Ovary (tissue), 3 donors: ENCODE data around the gene GLB1L2.

ENCODE experiments used
- EP300 ChIP-seq: sonication (generic); formaldehyde crosslinking; IDR thresholded peaks from one replicate; pipeline ENCODE4 v1.6.1; 2017; ENCODE audit warnings: antibody characterized with exemption
- POLR2A ChIP-seq: fragments of 450-650 bp; IDR thresholded peaks from one replicate; pipeline ENCODE4 v1.6.1; 2017; ENCODE audit warnings: antibody characterized with exemption, mild to moderate bottlenecking, moderate library complexity
- TF ChIP-seq, protein P1 (sequence below), 3 donors: fragments of 450-650 bp in 2 of 3; fragments of 200-600 bp in 1 of 3; IDR thresholded peaks; one replicate each; pipeline versions ENCODE4 v1.5.1 to v1.8.0; 2016 to 2022; ENCODE audit warnings: antibody characterized with exemption in 3 of 3, mild to moderate bottlenecking in 1 of 3
- donor health status: DM: no; HTN: no; CAD: no.

- TF ChIP-seq, protein P1, sequence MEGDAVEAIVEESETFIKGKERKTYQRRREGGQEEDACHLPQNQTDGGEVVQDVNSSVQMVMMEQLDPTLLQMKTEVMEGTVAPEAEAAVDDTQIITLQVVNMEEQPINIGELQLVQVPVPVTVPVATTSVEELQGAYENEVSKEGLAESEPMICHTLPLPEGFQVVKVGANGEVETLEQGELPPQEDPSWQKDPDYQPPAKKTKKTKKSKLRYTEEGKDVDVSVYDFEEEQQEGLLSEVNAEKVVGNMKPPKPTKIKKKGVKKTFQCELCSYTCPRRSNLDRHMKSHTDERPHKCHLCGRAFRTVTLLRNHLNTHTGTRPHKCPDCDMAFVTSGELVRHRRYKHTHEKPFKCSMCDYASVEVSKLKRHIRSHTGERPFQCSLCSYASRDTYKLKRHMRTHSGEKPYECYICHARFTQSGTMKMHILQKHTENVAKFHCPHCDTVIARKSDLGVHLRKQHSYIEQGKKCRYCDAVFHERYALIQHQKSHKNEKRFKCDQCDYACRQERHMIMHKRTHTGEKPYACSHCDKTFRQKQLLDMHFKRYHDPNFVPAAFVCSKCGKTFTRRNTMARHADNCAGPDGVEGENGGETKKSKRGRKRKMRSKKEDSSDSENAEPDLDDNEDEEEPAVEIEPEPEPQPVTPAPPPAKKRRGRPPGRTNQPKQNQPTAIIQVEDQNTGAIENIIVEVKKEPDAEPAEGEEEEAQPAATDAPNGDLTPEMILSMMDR (IDR thresholded peaks at IDR 0.05) = no peak
- TF ChIP-seq POLR2A (no peak), EP300 (no peak)
Observed at GRCh38 chr11:134413826-134414731, 82.3 kb downstream of the GLB1L2 start.
